OCI-LY1 (cell line): ENCODE measurements around the gene GRK4.

Source experiments
- H2AFZ ChIP-seq: fragments of 200-600 bp; sonication (generic), shearing (Covaris generic); 2 replicates; pipeline ENCODE4 v1.6.0; 2014; ENCODE audit warnings: antibody characterized with exemption, mild to moderate bottlenecking, low read length
- H3F3A ChIP-seq: fragments of 200-600 bp; sonication (generic), shearing (Covaris generic); 2 replicates; pipeline ENCODE4 v1.6.0; 2014; ENCODE audit warnings: mild to moderate bottlenecking, antibody characterized with exemption, low read length, moderate library complexity; ENCODE audit not compliant: insufficient read depth
- H3K27ac ChIP-seq: fragments of 200-600 bp; sonication (generic); 2 replicates; pipeline ENCODE4 v1.5.1; 2014; ENCODE audit warnings: low read length, mixed run types, mild to moderate bottlenecking, low read depth; ENCODE audit not compliant: poor library complexity, severe bottlenecking
- H3K27me3 ChIP-seq: fragments of 200-600 bp; sonication (generic); 2 replicates; pipeline ENCODE4 v1.6.0; 2014; ENCODE audit warnings: antibody characterized with exemption, mild to moderate bottlenecking, low read length, moderate library complexity; ENCODE audit not compliant: insufficient read depth
- H3K36me3 ChIP-seq: fragments of 200-600 bp; sonication (generic); 2 replicates; pipeline ENCODE4 v1.6.1; 2014; ENCODE audit warnings: mild to moderate bottlenecking, antibody characterized with exemption, low read length, moderate library complexity, mixed read lengths; ENCODE audit not compliant: insufficient read depth
- H3K4me1 ChIP-seq: fragments of 200-600 bp; sonication (generic); 2 replicates; pipeline ENCODE4 v1.5.1; 2014; ENCODE audit warnings: mild to moderate bottlenecking, low read length, moderate library complexity; ENCODE audit not compliant: insufficient read depth, severe bottlenecking
- H3K4me2 ChIP-seq: fragments of 200-600 bp; sonication (generic), shearing (Covaris generic); 2 replicates; pipeline ENCODE4 v1.6.1; 2014; ENCODE audit warnings: low read length
- H3K4me3 ChIP-seq: fragments of 200-600 bp; sonication (generic); 2 replicates; pipeline ENCODE4 v1.5.1; 2014; ENCODE audit warnings: low read length, low read depth, mild to moderate bottlenecking, mixed read lengths; ENCODE audit not compliant: poor library complexity, severe bottlenecking
- H3K79me2 ChIP-seq: fragments of 200-600 bp; shearing (Covaris generic); 2 replicates; pipeline ENCODE4 v1.6.1; 2016; ENCODE audit warnings: mixed run types, low read length, mixed read lengths; ENCODE audit not compliant: insufficient read depth
- H3K9ac ChIP-seq: fragments of 200-600 bp; sonication (generic), shearing (Covaris generic); 2 replicates; pipeline ENCODE4 v1.6.1; 2014; ENCODE audit warnings: mild to moderate bottlenecking, low read length, mixed read lengths
- H3K9me2 ChIP-seq: fragments of 200-600 bp; sonication (generic), shearing (Covaris generic); 2 replicates; pipeline ENCODE4 v1.6.1; 2014; ENCODE audit warnings: low read depth, mild to moderate bottlenecking, low read length, mixed read lengths
- H3K9me3 ChIP-seq: fragments of 200-600 bp; shearing (Covaris generic); 2 replicates; pipeline ENCODE4 v1.6.1; 2014; ENCODE audit warnings: low read length, mixed read lengths
- H4K20me1 ChIP-seq: fragments of 200-600 bp; sonication (generic), shearing (Covaris generic); 2 replicates; pipeline ENCODE4 v1.6.0; 2016; ENCODE audit warnings: mild to moderate bottlenecking, low read length; ENCODE audit not compliant: insufficient read depth
- CTCF ChIP-seq: fragments of 200-600 bp; sonication (generic), shearing (Covaris generic); IDR thresholded peaks from 2 replicates; pipeline ENCODE4 v1.5.1; 2017; ENCODE audit warnings: mild to moderate bottlenecking, antibody characterized with exemption, low read length, moderate library complexity, mixed read lengths
- EZH2 ChIP-seq: fragments of 200-600 bp; sonication (generic), shearing (Covaris generic); IDR thresholded peaks from 2 replicates; pipeline ENCODE4 v1.8.0; 2017; ENCODE audit warnings: borderline replicate concordance, mixed run types, mild to moderate bottlenecking, antibody characterized with exemption, low read length, moderate library complexity, mixed read lengths

The GRK4 gene

GRCh38 chr4:2949782-2950125 is 13.6 kb upstream of the GRK4 start:
- H3K4me2 ChIP-seq = no peak overlapping the region
- no peaks in the 10 kb centered on the region for H4K20me1 ChIP-seq
- TF ChIP-seq EZH2 (no peak), CTCF (no peak)
- no peaks in the 10 kb centered on the region for H3K9me2 ChIP-seq
- H3K4me3 ChIP-seq = no peak overlapping the region
- H3K4me1 ChIP-seq = no peaks in the 10 kb centered on the region
- no peaks in the 10 kb centered on the region for H3K27me3 ChIP-seq
- H3K9ac ChIP-seq = no peak overlapping the region
- H2AFZ ChIP-seq = no peak overlapping the region
- H3K27ac ChIP-seq = no peak overlapping the region
- H3F3A ChIP-seq = 0 out of 2 replicates have a peak, but pooled peaks cover 2% of the 10 kb centered on the region
- no peaks in the 10 kb centered on the region for H3K9me3 ChIP-seq
- peaks cover 84% of the 10 kb centered on the region for H3K36me3 ChIP-seq
- no peaks in the 10 kb centered on the region for H3K79me2 ChIP-seq

DNA sequence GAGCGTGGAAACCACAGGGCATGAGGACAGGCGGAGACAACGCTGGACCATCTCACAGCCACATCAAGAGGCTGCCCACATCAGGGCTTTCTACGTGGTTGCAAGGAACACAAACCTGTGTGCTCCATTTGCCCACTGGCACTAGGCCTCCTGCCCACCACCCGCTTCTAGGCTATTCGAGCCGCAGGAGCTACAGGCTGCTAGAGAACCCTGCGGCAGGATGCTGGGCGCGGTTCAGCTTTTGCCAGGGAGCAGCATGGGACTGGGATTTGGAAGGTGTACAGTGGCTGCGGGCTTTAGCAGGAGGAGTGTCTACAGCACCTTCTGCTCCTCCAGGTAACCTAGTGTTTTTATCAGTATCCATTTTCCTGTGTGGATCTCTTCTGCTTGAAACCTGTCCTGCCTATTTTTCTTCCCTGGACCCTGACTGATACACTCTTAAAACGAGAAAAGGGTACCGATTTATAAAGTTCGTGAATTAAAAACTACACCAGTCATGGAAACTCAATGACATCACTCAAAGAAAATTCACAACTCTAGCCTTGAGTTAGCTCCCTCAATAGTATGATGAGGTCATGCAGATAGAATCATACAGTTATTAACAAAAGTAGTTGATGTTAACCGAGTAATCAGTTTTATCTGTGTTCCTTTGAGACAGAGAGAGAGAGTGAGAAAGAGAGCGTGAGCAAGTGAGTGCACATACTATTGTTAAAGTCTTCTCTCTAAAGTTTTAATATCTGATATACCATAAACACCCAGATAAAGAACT is 13.0 kb upstream of the GRK4 start:
- Histone ChIP-seq H3K4me1 (no peaks in the 10 kb centered on the region), H3K9me3 (no peaks in the 10 kb centered on the region), H3K79me2 (no peaks in the 10 kb centered on the region), H2AFZ (no peak overlapping the region), H3K4me2 (no peak overlapping the region), H3K9ac (no peak overlapping the region), H3K36me3 (peaks cover 78% of the 10 kb centered on the region), H4K20me1 (no peaks in the 10 kb centered on the region), H3F3A (0 out of 2 replicates have a peak, but pooled peaks cover 2% of the 10 kb centered on the region), H3K27ac (no peak overlapping the region), H3K4me3 (no peak overlapping the region), H3K27me3 (no peaks in the 10 kb centered on the region), H3K9me2 (no peaks in the 10 kb centered on the region)
- TF ChIP-seq CTCF (no peak), EZH2 (no peak)

GRCh38 chr4:2953496-2953895 is 9.9 kb upstream of the GRK4 start:
- Histone ChIP-seq H3K36me3 (peaks cover 82% of the 10 kb centered on the region), H3K4me1 (no peaks in the 10 kb centered on the region), H2AFZ (no peak overlapping the region), H3K4me3 (no peak overlapping the region), H3F3A (peaks cover 8% of the 10 kb centered on the region; the same call in 1 of the 2 replicates), H3K27me3 (no peaks in the 10 kb centered on the region), H4K20me1 (no peaks in the 10 kb centered on the region), H3K4me2 (no peak overlapping the region), H3K9ac (no peak overlapping the region), H3K79me2 (peaks cover 3% of the 10 kb centered on the region; the same call in 1 of the 2 replicates), H3K27ac (no peak overlapping the region), H3K9me2 (no peaks in the 10 kb centered on the region), H3K9me3 (no peaks in the 10 kb centered on the region)
- TF ChIP-seq EZH2 (no peak), CTCF (no peak)
